ENCODE measurements around the gene CLIC4.
"Not testable (repeated sequence)": the region's sequence is repeated elsewhere in the genome, so short reads cannot be mapped to it uniquely, and the experiment has no call there.

CLIC4 gene

GRCh38 chr1:24743404-24744211, 1.6 kb upstream of the CLIC4 start:
- no peak for DNase-seq (ENCODE audit: extremely low read depth in 1 of 2, low read depth in 1 of 2)

DNA sequence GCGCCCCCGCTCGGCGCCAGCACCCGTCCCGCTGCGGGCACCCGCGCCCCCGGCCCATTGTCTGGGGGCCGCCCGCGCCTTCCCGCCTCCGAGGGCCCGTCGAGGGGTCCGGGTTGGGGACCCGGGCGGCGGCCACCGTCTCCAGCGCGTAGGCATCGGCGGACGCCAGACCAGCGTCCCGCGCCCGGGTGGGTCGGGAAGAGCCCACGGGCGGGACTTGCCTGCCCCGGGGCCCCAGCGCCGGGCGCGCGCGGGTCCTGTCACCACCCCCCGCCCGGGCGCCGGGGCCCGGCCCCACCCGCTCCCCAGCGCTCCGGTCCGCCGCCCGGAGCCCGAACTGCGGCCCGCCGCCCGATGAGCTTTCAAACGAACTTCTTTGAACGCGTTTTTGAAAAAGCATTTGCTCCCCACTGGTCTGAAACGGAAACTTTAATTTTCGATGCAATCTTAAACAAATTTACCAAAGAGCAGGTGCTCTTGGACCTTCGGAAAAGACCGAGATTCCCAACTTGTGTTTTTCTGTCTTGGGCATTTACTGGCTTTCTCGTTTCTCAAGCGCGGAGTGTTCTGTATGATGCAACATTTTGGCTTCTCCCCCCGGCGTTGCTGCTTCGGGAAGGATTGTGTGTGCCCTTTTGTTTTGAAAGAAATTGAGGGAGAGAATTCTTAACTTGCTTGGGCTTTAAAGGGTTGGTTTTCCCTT, 615 bp downstream of the CLIC4 start:
- no peak for DNase-seq (ENCODE audit: extremely low read depth in 1 of 2, low read depth in 1 of 2)

GRCh38 chr1:24748191-24749121, 3.2 kb downstream of the CLIC4 start:
- no peak for DNase-seq (ENCODE audit: extremely low read depth in 1 of 2, low read depth in 1 of 2)

DNA sequence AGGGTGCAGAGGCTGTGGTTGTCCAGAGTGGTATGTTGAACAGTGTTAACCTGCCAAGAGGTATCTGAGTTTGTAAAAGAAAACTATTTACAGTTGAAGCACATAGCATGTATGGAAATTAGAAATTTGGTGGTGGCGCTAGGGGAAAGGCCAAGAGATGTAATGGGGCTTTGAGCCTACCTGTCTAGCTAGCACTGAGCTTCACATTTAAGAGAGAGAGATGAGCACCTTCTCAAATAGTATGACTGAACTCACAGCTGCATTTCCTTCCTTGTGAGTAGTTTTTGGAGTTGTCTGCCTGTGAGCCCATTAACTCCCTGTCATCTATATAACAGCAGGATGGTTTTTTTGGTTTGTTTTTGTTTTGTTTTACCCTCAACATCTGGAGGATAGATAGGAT, 4.0 kb downstream of the CLIC4 start:
- no peak for DNase-seq (ENCODE audit: extremely low read depth in 1 of 2, low read depth in 1 of 2)

- DNase-seq (ENCODE audit: extremely low read depth in 1 of 2, low read depth in 1 of 2): no peak
Measured at GRCh38 chr1:24749886-24750285, 4.6 kb downstream of the CLIC4 start.

GRCh38 chr1:24751833-24752232, 6.6 kb downstream of the CLIC4 start:
- DNase-seq (ENCODE audit: extremely low read depth in 1 of 2, low read depth in 1 of 2): no peak

DNA sequence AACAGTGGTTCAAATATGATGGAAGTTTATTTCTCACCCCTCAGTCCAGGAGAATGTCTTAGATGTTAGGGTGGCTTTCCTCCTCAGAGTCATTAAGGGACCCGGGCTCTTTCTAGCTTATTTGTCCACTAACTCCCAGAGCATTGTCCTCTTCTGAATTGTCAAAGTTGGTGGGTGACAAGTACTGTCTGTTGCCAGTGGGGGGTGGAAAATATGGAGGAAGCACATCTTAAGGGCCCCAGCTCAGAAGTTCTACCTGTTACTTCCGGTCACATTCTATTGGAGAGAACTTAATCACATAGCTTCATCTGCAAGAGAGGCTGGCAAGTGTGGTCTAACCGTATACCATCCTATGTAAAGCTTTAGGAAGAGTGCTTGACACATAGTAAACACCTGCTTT, 7.1 kb downstream of the CLIC4 start:
- no peak for DNase-seq (ENCODE audit: extremely low read depth in 1 of 2, low read depth in 1 of 2)

- no peak for DNase-seq (ENCODE audit: extremely low read depth in 1 of 2, low read depth in 1 of 2)
Measured at GRCh38 chr1:24754229-24754628, 9.0 kb downstream of the CLIC4 start.

GRCh38 chr1:24755323-24755722, 10.1 kb downstream of the CLIC4 start:
- not testable (repeated sequence) for DNase-seq (ENCODE audit: extremely low read depth in 1 of 2, low read depth in 1 of 2)

DNA sequence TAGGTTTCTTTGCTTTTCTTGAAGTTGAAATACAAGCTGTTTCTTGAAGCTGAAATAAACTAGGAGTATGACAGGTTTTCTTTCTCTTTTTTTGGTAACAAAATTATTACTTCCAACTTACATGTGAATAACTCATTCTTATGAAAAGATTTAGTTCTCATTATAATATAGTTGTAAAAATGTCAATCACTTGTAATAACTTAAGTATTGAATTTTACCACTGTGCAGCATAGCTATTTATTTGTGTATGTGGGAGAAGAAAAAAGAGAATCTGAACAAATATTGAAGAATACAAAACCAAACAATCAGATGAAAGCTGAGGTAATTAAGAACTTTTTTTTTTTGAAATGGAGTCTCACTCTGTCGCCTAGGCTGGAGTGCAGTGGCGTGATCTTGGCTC, 11.1 kb downstream of the CLIC4 start:
- no peak for DNase-seq (ENCODE audit: extremely low read depth in 1 of 2, low read depth in 1 of 2)

DNA sequence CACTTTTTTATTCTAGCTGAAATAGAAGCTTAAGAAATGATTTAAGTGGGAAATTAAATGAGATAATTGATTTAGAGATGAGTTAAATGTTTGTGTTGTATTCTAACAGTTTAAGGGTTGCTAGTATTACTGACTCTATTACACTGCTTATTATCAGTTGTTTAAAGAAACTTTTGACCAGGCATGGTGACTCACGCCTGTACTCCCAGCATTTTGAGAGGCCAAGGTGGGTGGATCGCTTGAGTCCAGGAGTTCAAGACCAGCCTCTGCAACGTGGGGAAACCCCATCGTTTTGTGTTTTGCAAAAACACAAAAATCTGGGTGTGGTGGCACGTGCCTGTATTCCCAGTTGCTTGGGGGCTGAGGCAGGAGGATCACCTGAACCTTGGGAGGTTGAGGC, 14.2 kb downstream of the CLIC4 start:
- no peak for DNase-seq (ENCODE audit: extremely low read depth in 1 of 2, low read depth in 1 of 2)

- no peak for DNase-seq (ENCODE audit: extremely low read depth in 1 of 2, low read depth in 1 of 2)
Measured at GRCh38 chr1:24761582-24761981, 16.3 kb downstream of the CLIC4 start.

GRCh38 chr1:24762133-24762676, 17.0 kb downstream of the CLIC4 start:
- no peak for DNase-seq (ENCODE audit: extremely low read depth in 1 of 2, low read depth in 1 of 2)

GRCh38 chr1:24763671-24764070, 18.4 kb downstream of the CLIC4 start:
- no peak for DNase-seq (ENCODE audit: extremely low read depth in 1 of 2, low read depth in 1 of 2)

DNA sequence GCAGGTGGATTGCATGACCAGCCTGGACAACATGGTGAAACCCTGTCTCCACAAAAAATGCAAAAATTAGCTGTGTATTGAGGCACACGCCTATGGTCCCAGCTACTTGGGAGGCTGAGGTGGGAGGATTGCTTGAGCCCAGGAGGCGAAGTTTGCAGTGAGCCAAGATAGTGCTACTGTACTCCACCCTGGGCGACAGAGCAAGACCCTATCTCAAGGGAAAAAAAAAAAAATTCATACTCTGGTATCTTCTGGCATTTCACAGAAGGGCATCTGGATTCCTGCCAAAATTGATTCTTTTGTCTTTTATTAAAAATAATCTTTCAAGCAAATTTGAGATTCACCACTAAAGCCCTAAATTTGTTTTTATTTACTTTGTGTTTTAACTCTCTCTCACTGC, 19.2 kb downstream of the CLIC4 start:
- DNase-seq (ENCODE audit: extremely low read depth in 1 of 2, low read depth in 1 of 2): no peak

DNA sequence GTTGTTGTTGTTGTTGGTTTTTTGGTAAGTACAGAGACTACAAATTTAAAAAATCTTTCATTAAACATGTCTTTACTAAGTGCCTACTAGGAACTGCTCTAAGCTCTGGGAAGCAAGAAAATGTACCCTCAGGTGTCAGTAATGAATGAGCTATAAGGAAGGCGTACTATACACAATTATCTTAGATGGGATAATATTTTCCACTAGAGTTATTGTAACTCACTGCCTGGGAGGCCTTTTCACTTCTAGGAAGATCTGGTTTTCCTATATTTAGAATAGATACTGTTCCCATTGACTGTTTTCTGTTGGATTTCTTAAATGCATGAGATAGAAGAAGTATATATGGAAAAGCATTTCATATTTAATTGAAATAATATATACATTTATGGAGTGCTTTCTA, 19.6 kb downstream of the CLIC4 start:
- DNase-seq (ENCODE audit: extremely low read depth in 1 of 2, low read depth in 1 of 2): no peak

DNA sequence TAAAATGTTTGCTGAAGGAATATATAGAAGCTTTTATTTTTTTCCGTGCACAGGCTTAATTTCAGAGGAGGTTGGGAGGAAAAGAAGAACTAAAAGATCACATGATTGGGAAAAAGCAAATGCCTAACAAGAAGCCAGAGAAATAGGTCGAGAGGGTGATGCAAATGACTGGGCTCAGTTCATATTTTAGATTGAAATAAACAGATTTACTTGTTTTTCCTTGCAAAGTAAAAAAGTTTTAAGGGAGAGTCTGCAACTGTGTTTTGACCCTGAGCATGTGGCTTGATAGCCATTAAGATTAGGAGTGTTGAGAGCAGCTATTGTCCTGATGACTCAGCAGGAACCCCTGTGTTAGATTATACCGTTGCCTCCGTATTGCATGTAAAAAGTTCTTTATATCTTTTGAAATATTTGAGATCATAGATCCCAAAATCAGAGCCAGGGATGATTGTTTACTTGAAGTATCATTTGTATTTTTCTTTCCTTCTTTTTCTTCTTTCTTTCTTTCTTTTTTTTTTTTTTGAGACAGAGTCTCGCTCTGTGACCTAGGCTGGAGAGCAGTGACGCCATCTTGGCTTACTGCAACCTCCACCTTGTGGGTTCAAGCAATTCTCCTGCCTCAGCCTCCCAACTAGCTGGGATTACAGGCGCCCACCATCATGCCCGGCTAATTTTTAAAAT, 20.2 kb downstream of the CLIC4 start:
- DNase-seq (ENCODE audit: extremely low read depth in 1 of 2, low read depth in 1 of 2): no peak

DNA sequence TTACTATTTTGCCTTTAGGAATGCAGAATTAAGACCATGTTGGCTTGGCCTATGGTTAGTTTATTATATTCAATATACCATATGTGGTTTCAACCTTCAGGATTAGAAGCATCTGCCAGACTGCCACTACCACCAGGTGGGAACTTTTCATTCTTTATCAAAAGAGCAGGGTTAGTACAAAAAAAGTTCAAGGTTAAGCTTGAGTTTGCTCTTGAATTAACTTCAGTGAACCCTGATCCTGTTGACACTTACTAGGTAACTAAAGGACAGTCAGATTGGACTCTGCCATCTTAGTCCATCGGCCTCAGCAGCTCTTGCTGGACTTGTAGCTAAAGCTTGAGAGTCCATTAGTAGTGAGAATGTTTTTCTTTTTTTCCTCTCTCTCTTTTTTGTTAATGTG, 22.1 kb downstream of the CLIC4 start:
- DNase-seq (ENCODE audit: extremely low read depth in 1 of 2, low read depth in 1 of 2): no peak

DNA sequence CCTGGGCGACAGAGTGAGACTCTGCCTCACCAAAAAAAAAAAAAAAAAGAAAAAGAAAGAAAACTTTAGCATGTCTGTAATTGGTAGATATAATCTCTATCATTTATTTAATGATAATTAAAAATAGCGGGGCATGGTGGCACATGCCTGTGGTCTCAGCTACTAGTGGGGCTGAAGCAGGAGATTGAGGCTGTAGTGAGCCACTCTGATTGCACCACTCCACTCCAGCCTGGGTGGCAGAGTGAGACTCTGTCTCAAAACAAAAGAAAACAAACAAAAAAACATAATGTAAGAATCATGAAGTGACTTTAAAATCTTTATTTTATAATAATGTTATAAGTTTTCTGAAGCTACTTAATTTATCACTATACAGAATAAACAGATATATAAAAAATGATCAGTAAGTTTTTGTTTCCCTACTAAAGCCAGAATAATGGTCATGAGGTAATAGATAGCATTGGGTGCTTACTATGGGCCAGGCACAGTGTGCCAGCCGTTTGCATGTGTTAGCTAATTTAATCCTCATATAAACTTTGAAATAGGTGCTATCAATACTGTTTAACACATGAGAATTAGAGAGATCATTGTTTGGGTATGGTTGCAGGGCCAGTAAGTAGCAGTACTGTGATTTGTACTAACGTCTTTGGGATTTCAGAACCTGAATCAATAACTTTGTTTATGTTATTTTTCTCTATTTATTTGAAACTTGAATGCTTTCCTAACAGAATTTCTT, 23.8 kb downstream of the CLIC4 start:
- no peak for DNase-seq (ENCODE audit: extremely low read depth in 1 of 2, low read depth in 1 of 2)
